A673 (cell line): ENCODE data around the gene ADARB2. TPM values are rescaled to one million over a fixed set of nuclear protein-coding genes. Genes with fewer than 3 reads are reported as not detected.

Source experiments
- BruUV-seq: library from RNA; stranded (reverse); fragments of 400-500 nt; replicated peaks from 2 replicates; lab custom pipeline; 2021; lab: Mats Ljungman, UMichigan
- CTCF ChIA-PET: fragments of 300-600 bp; sonication (Branson Sonifier 250); formaldehyde crosslinking; loops from one replicate; lab custom pipeline; 2022; ENCODE audit warnings: antibody characterized with exemption; lab: Charles Lee
- POLR2A ChIA-PET: fragments of 300-600 bp; sonication (Branson Sonifier 250); formaldehyde crosslinking; loops from one replicate; lab custom pipeline; 2022; ENCODE audit warnings: antibody characterized with exemption; ENCODE audit not compliant: low non-redundant PET; lab: Charles Lee
- DNase-seq: peaks from one replicate; pipeline ENCODE4 v3.0.0-alpha.2; 2015; ENCODE audit warnings: low spot score
- H3K27ac ChIP-seq: fragments of 200-600 bp; sonication (generic); 2 replicates; pipeline ENCODE4 v1.5.1; 2016; ENCODE audit warnings: mixed run types, low read depth, mild to moderate bottlenecking, mixed read lengths, antibody characterized with exemption, low read length; ENCODE audit not compliant: poor library complexity, severe bottlenecking
- H3K27me3 ChIP-seq: fragments of 200-600 bp; sonication (generic); replicated peaks from 2 replicates; pipeline ENCODE4 v1.6.1; 2017; ENCODE audit warnings: mixed run types, low read depth, mild to moderate bottlenecking, mixed read lengths, antibody characterized with exemption, low read length; ENCODE audit not compliant: insufficient read depth, poor library complexity
- H3K36me3 ChIP-seq: fragments of 200-600 bp; sonication (generic); 2 replicates; pipeline ENCODE4 v1.6.1; 2016; ENCODE audit warnings: mixed run types, mild to moderate bottlenecking, mixed read lengths, antibody characterized with exemption, low read length; ENCODE audit not compliant: insufficient read depth, poor library complexity, severe bottlenecking
- H3K4me1 ChIP-seq: fragments of 200-600 bp; sonication (generic); 2 replicates; pipeline ENCODE4 v1.6.1; 2017; ENCODE audit warnings: mixed run types, mild to moderate bottlenecking, mixed read lengths, antibody characterized with exemption, low read length; ENCODE audit not compliant: insufficient read depth, poor library complexity, severe bottlenecking
- H3K4me3 ChIP-seq: fragments of 200-600 bp; sonication (generic); 2 replicates; pipeline ENCODE4 v1.5.1; 2016; ENCODE audit warnings: low read depth, mixed run types, mild to moderate bottlenecking, mixed read lengths, low read length; ENCODE audit not compliant: poor library complexity, severe bottlenecking
- H3K9me3 ChIP-seq: fragments of 200-600 bp; sonication (generic); 2 replicates; pipeline ENCODE4 v1.6.1; 2016; ENCODE audit warnings: mixed run types, low read depth, mild to moderate bottlenecking, mixed read lengths, antibody characterized with exemption, low read length; ENCODE audit not compliant: poor library complexity, severe bottlenecking
- CTCF ChIP-seq: fragments of 300-800, 200-600 bp; sonication (generic); conservative IDR thresholded peaks from 2 replicates; pipeline ENCODE4 v1.5.1; 2017; ENCODE audit warnings: low read depth, mild to moderate bottlenecking, antibody characterized with exemption, low read length, moderate library complexity, mixed read lengths
- EZH2 ChIP-seq: fragments of 200-600 bp; sonication (generic); IDR thresholded peaks from 2 replicates; pipeline ENCODE4 v1.6.1; 2017; ENCODE audit warnings: borderline replicate concordance, low read depth, mild to moderate bottlenecking, mixed read lengths, antibody characterized with exemption, low read length; ENCODE audit not compliant: poor library complexity, severe bottlenecking
- intact Hi-C: fragments of 100-400 bp; cut with micrococcal nuclease; formaldehyde crosslinking; loops from one replicate; pipeline ENCODE4 v1.10.0; 2022; ENCODE audit not compliant: unreplicated experiment
- total RNA-seq: library from RNA; stranded (reverse); gene quantifications from 2 replicates; pipeline ENCODE4 v1.2.3, GENCODE V29; 2021

ADARB2 gene
- total RNA-seq, 1 experiment from 2014 or later: not detected

GRCh38 chr10:1660386-1660785, 76.9 kb downstream of the ADARB2 start:
- no peaks in the 10 kb centered on the region for H3K4me1 ChIP-seq
- no peaks in the 10 kb centered on the region for H3K9me3 ChIP-seq
- BruUV-seq: no TSS peak
- CTCF ChIA-PET: no interaction called here
- intact Hi-C loops: no loop called here
- peaks cover 86% of the 10 kb centered on the region for H3K27me3 ChIP-seq
- no peak for DNase-seq
- no peak overlapping the region for H3K4me3 ChIP-seq
- POLR2A ChIA-PET: no interaction called here
- no peak overlapping the region for H3K27ac ChIP-seq
- H3K36me3 ChIP-seq: no peaks in the 10 kb centered on the region
- TF ChIP-seq CTCF (no peak), EZH2 (no peak)

GRCh38 chr10:1659221-1659791, 78.0 kb downstream of the ADARB2 start:
- Histone ChIP-seq H3K27me3 (peaks cover 80% of the 10 kb centered on the region), H3K4me1 (no peaks in the 10 kb centered on the region), H3K36me3 (no peaks in the 10 kb centered on the region), H3K27ac (no peak overlapping the region), H3K9me3 (no peaks in the 10 kb centered on the region), H3K4me3 (no peak overlapping the region)
- no TSS peak for BruUV-seq
- intact Hi-C loops: no loop called here
- DNase-seq: no peak
- ChIA-PET CTCF (no interaction called here), POLR2A (no interaction called here)
- TF ChIP-seq EZH2 (no peak), CTCF (no peak)

GRCh38 chr10:1658658-1659057, 78.7 kb downstream of the ADARB2 start:
- ChIA-PET POLR2A (no interaction called here), CTCF (no interaction called here)
- TF ChIP-seq CTCF: no peak
- no peak for TF ChIP-seq EZH2
- H3K4me3 ChIP-seq: no peak overlapping the region
- H3K4me1 ChIP-seq: no peaks in the 10 kb centered on the region
- intact Hi-C loops: no loop called here
- no peaks in the 10 kb centered on the region for H3K9me3 ChIP-seq
- no peak for DNase-seq
- H3K36me3 ChIP-seq: no peaks in the 10 kb centered on the region
- no peak overlapping the region for H3K27ac ChIP-seq
- no TSS peak for BruUV-seq
- H3K27me3 ChIP-seq: peaks cover 76% of the 10 kb centered on the region
